Panc1 (cell line): Measurements from ENCODE around the gene SULT1C3. TPM values are rescaled to one million over a fixed set of nuclear protein-coding genes. Genes with fewer than 3 reads are reported as not detected.

Experiments used
- ATAC-seq: fragments of 200-7000 bp; cut with Tn5 transposase; 2 replicates; pipeline ENCODE4 v1.9.1; 2020; ENCODE audit warnings: mild to moderate bottlenecking, moderate library complexity
- BruUV-seq: library from RNA; stranded (reverse); fragments of 400-500 nt; replicated peaks from 2 replicates; lab custom pipeline; 2021; lab: Mats Ljungman, UMichigan
- CTCF ChIA-PET: fragments of 300-600 bp; sonication (Branson Sonifier 250); formaldehyde crosslinking; loops from one replicate; lab custom pipeline; 2022; ENCODE audit warnings: antibody characterized with exemption; lab: Charles Lee
- POLR2A ChIA-PET: fragments of 300-600 bp; sonication (Branson Sonifier 250); formaldehyde crosslinking; loops from one replicate; lab custom pipeline; 2022; ENCODE audit warnings: antibody characterized with exemption; lab: Charles Lee
- DNase-seq: peaks from one replicate; pipeline ENCODE4 v3.0.0-alpha.2; 2010; ENCODE audit warnings: low read depth, low spot score
- H3K27ac ChIP-seq: 2 replicates; pipeline ENCODE4 v1.5.1; 2011; ENCODE audit warnings: mild to moderate bottlenecking, low read length, inconsistent platforms
- H3K27me3 ChIP-seq: fragments of 200-500 bp; sonication (Bioruptor generic); 2 replicates; pipeline ENCODE4 v1.6.0; 2014; ENCODE audit warnings: low read length, inconsistent platforms; ENCODE audit not compliant: control insufficient read depth, insufficient read depth
- H3K36me3 ChIP-seq: fragments of 200-500 bp; sonication (Bioruptor generic); 2 replicates; pipeline ENCODE4 v1.5.1; 2014; ENCODE audit warnings: inconsistent platforms, mild to moderate bottlenecking, low read length, moderate library complexity; ENCODE audit not compliant: control insufficient read depth, insufficient read depth
- H3K4me1 ChIP-seq: 2 replicates; pipeline ENCODE4 v1.5.1; 2011; ENCODE audit warnings: inconsistent platforms, mild to moderate bottlenecking, low read length, moderate library complexity; ENCODE audit not compliant: control insufficient read depth, insufficient read depth
- H3K4me3 ChIP-seq, 2 experiments: 2 replicates each; pipeline ENCODE4 v1.5.1; 2011 to 2012; ENCODE audit warnings: low read depth in 2 of 2, low read length in 2 of 2, mild to moderate bottlenecking in 2 of 2, inconsistent platforms in 1 of 2, moderate library complexity in 1 of 2
- H3K9me3 ChIP-seq: fragments of 200-500 bp; sonication (Bioruptor generic); 2 replicates; pipeline ENCODE4 v1.5.1; 2014; ENCODE audit warnings: low read depth, mild to moderate bottlenecking, inconsistent platforms, low read length, moderate library complexity; ENCODE audit not compliant: control insufficient read depth, insufficient read depth
- CTCF ChIP-seq: fragments of 450-650 bp; IDR thresholded peaks from 2 replicates; pipeline ENCODE4 v1.5.1; 2017; ENCODE audit warnings: mild to moderate bottlenecking
- POLR2AphosphoS5 ChIP-seq: IDR thresholded peaks from 2 replicates; pipeline ENCODE4 v1.6.1; 2012; ENCODE audit warnings: mild to moderate bottlenecking, low read depth, low read length, moderate library complexity
- REST ChIP-seq, 2 experiments: IDR thresholded peaks; 2 replicates each; pipeline ENCODE4 v1.6.1; 2011 to 2012; ENCODE audit warnings: low read depth in 2 of 2, control low read depth in 1 of 2, low read length in 1 of 2, mild to moderate bottlenecking in 1 of 2, moderate library complexity in 1 of 2; ENCODE audit not compliant: insufficient read depth in 1 of 2
- SIN3A ChIP-seq: IDR thresholded peaks from 2 replicates; pipeline ENCODE4 v1.6.1; 2012; ENCODE audit warnings: low read depth, mild to moderate bottlenecking, low read length, moderate library complexity, borderline replicate concordance; ENCODE audit not compliant: insufficient read depth
- TCF7L2 ChIP-seq: IDR thresholded peaks from 2 replicates; pipeline ENCODE4 v1.6.1; 2011; ENCODE audit warnings: mild to moderate bottlenecking, low read depth, low read length, inconsistent platforms
- in situ Hi-C: cut with HindIII; loops from 2 replicates; pipeline ENCODE4 v1.10.0; 2016; ENCODE audit warnings: low sequenced_read_pairs, low pct_unique_long_range_greater_than_20kb
- intact Hi-C: fragments of 100-400 bp; cut with micrococcal nuclease; formaldehyde crosslinking; loops from one replicate; pipeline ENCODE4 v1.10.0; 2022; ENCODE audit not compliant: unreplicated experiment
- total RNA-seq: library from RNA; stranded (reverse); gene quantifications from one replicate; pipeline ENCODE4 v1.2.1, GENCODE V29; 2021; ENCODE audit not compliant: unreplicated experiment

SULT1C3 gene
- total RNA-seq, 1 experiment from 2014 or later = not detected

- no peaks in the 10 kb centered on the region for H3K36me3 ChIP-seq
- in situ Hi-C loops = no loop called here
- intact Hi-C loops = no loop called here
- ATAC-seq (no peak), DNase-seq (no peak)
- no peaks in the 10 kb centered on the region for H3K27me3 ChIP-seq
- no TSS peak for BruUV-seq
- ChIA-PET POLR2A (no interaction called here), CTCF (no interaction called here)
- H3K4me1 ChIP-seq = no peaks in the 10 kb centered on the region
- no peak for TF ChIP-seq SIN3A
- TF ChIP-seq TCF7L2 = no peak
- TF ChIP-seq POLR2AphosphoS5 = no peak
- no peak for TF ChIP-seq REST (IDR thresholded peaks at IDR 0.05; ENCODE audit: insufficient read depth in 1 of 2, low read depth in 2 of 2, low read length in 1 of 2)
- no peak for TF ChIP-seq CTCF
- H3K4me3 ChIP-seq = no peak overlapping the region
- H3K27ac ChIP-seq = no peak overlapping the region
- H3K9me3 ChIP-seq = no peaks in the 10 kb centered on the region
Observed at GRCh38 chr2:108297436-108298141, 57.8 kb downstream of the SULT1C3 start.

GRCh38 chr2:108301558-108301957, 61.8 kb downstream of the SULT1C3 start:
- POLR2A ChIA-PET = no interaction called here
- Histone ChIP-seq H3K4me3 (no peak overlapping the region), H3K4me1 (no peaks in the 10 kb centered on the region), H3K9me3 (no peaks in the 10 kb centered on the region), H3K27ac (no peak overlapping the region), H3K27me3 (no peaks in the 10 kb centered on the region; the same call in 1 of the 2 replicates), H3K36me3 (no peaks in the 10 kb centered on the region)
- CTCF ChIA-PET = no interaction called here
- DNase-seq (no peak), ATAC-seq (no peak)
- intact Hi-C loops (no loop called here), in situ Hi-C loops (no loop called here)
- no TSS peak for BruUV-seq
- no peak for TF ChIP-seq SIN3A
- TF ChIP-seq REST (IDR thresholded peaks at IDR 0.05; ENCODE audit: insufficient read depth in 1 of 2, low read depth in 2 of 2, low read length in 1 of 2) = no peak
- no peak for TF ChIP-seq TCF7L2
- TF ChIP-seq POLR2AphosphoS5 = no peak
- TF ChIP-seq CTCF = no peak
